ENCODE data around the gene SLC26A9.

- no peak for TF ChIP-seq CTCF (IDR thresholded peaks at IDR 0.05)
- TF ChIP-seq POLR2A (IDR thresholded peaks at IDR 0.05) = no peak
Measured at GRCh38 chr1:205936846-205937586, 6.2 kb downstream of the SLC26A9 start.
